GM21526 (cell line): ENCODE measurements around the gene FRMD1.
"Not testable (repeated sequence)": the region's sequence is repeated elsewhere in the genome, so short reads cannot be mapped to it uniquely, and the experiment has no call there.

Experiments
- ATAC-seq: cut with Tn5 transposase; IDR thresholded peaks from one replicate; pipeline ENCODE4 v1.9.1; 2021; ENCODE audit warnings: moderate library complexity; ENCODE audit not compliant: unreplicated experiment, low FRiP score

FRMD1 gene

GRCh38 chr6:168081858-168082546, 3.0 kb upstream of the FRMD1 start:
- no peak for ATAC-seq

DNA sequence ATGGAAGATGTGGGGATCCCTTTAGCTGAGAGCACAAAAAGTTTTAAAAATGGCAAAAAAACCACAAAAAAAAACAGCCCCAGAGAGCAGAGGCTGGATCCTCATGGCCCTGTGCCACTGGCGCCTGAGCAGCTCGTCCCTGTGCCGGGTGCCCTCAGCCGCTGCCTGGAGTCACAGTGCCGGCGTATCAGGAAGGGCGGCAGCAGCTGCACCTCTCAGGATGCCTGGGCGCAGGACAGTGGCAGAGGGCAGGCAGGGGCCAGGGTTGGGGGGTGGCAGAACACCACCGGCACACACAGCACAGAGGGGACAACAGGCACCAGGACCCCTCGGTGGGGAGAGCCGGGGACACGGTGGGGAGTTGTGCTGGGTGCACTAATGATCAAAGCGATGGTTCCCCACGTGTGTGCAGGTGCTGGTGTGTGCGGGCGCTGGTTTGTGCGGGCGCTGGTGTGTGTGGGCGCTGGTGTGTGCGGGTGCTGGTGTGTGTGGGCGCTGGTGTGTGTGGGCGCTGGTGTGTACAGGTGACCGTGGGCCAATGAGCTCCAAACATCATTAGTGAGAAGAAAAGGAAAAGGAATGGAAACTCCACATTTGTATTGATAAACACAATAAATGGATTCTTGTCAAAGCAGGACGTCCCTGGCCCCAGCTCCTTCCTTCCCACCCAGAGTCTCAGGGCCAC, 1.5 kb upstream of the FRMD1 start:
- ATAC-seq = no peak

DNA sequence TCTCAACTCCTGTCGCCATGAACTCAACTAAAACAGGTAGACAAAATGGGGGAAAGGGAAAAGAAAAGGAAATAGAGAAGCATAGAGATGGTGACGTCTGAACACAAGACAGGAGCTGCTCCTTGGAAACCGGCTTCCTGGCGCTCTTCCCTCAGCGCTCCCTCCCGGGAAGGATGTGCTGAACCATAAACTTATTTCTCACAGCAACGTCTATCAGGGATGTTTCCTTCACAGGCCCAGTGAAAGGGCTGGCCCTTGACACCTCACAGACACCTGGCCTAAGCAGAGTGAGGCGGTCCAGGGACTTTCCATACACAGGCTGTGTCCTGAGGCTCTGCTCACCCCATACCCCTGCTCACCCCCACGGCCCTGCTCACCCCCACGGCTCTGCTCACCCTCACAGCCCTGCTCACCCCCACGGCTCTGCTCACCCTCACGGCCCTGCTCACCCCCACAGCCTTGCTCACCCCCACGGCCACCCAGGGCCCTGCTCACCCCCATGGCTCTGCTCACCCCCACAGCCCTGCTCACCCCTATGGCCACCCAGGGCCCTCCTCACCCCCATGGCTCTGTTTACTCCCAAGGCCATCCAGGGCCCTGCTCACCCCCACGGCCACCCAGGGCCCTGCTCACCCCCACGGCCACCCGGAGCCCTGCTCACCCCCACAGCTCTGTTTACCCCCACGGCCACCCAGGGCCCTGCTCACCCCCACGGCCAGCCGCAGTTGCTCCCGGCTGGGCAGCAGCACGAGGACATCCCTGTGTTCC, 653 bp downstream of the FRMD1 start:
- no peak for ATAC-seq

GRCh38 chr6:168077401-168077800, 1.6 kb downstream of the FRMD1 start:
- ATAC-seq = not testable (repeated sequence)

- no peak for ATAC-seq
Observed at GRCh38 chr6:168075787-168076202, 3.2 kb downstream of the FRMD1 start.

DNA sequence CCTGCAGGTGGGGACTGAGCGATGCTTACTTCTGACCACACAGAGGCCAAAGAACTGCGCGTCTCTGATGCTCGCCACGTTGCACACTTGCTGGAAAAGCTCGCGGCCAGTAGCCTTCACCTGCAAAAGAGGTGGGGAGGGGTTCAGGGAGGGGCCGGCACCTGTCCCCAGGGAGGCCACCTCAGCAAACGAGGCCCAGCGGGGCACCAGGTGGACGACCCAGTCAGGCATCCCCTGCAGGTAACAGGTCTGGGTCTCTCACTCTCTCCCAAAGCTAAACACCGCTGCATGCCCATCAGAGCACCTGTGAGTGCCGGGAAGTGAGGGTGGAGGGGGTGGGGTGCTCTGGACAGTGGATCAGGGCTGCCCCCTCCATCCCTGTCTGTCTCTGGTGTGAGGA, 3.8 kb downstream of the FRMD1 start:
- ATAC-seq = no peak

GRCh38 chr6:168073937-168074730, 4.9 kb downstream of the FRMD1 start:
- ATAC-seq = no peak

DNA sequence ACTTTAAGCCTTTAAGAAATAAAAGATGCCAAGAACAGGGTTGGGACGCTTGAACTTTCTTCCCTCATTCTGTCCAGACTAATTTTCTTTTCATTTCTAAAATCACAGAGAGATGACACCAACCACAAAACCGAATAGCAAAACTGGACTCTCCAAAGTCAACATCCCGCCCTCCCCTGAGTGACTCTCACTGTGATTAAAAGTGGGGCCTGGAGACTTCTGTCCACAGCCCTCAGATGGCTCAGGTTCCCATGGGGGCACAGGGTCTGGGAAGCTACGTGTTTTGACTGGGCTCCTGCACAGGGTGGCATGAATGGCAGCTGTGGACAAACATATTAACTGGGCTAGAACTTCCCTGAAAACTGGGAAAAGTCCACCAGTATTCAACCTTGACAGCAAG, 6.3 kb downstream of the FRMD1 start:
- ATAC-seq = no peak

GRCh38 chr6:168072261-168072660, 6.8 kb downstream of the FRMD1 start:
- ATAC-seq = no peak

- no peak for ATAC-seq
Observed at GRCh38 chr6:168071620-168072019, 7.4 kb downstream of the FRMD1 start.

- ATAC-seq = no peak
Observed at GRCh38 chr6:168070804-168071203, 8.2 kb downstream of the FRMD1 start.

DNA sequence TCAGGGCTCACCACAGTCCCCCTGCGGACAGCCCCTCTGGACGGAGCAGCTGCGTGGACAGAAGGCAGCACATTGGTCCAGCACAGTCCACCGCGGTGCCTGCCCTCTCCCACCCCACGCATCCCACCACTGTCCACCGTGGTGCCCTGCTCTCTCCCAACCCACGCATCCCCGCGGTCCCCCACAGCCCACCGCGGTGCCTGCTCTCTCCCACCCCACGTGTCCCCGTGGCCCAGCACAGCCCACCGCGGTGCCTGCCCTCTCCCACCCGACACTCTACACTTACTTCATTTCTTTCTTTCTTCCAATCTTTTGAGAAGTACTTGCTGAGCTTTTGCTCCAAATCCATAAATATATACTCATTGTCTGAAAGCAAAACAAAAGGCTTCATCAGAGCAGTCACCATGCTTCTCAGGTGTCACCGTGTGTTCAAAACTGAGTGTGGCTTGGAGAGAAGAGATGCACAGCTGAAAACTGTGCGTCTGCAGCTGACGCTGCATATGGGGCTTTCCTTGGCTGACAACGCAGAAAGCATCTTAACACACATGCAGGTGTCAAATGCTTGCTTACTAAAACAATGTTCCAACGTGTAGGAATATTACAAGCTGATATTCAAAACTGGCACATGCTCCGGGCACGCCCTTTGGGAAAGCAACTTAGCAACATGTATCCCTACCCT, 11.8 kb downstream of the FRMD1 start:
- ATAC-seq = no peak

GRCh38 chr6:168064226-168064807, 14.7 kb downstream of the FRMD1 start:
- no peak for ATAC-seq

DNA sequence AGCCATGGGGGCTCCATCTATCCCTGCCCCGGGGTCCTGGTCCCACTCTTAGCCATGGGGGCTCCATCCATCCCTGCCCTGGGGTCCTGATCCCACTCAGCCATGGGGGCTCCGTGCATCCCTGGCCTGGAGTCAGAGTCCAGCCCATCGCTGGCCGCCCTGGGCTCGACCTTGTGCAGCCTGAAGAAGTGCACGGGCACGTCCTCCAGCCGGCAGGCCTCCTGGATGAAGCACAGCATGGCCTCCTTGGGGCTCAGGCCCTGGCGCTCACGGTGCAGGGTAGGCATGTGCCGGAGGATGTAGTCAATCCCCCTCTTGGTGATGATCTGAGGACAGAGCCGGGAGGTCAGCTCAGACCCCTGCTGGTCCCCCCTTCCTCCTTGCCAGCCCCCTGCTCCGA, 15.6 kb downstream of the FRMD1 start:
- ATAC-seq = no peak

DNA sequence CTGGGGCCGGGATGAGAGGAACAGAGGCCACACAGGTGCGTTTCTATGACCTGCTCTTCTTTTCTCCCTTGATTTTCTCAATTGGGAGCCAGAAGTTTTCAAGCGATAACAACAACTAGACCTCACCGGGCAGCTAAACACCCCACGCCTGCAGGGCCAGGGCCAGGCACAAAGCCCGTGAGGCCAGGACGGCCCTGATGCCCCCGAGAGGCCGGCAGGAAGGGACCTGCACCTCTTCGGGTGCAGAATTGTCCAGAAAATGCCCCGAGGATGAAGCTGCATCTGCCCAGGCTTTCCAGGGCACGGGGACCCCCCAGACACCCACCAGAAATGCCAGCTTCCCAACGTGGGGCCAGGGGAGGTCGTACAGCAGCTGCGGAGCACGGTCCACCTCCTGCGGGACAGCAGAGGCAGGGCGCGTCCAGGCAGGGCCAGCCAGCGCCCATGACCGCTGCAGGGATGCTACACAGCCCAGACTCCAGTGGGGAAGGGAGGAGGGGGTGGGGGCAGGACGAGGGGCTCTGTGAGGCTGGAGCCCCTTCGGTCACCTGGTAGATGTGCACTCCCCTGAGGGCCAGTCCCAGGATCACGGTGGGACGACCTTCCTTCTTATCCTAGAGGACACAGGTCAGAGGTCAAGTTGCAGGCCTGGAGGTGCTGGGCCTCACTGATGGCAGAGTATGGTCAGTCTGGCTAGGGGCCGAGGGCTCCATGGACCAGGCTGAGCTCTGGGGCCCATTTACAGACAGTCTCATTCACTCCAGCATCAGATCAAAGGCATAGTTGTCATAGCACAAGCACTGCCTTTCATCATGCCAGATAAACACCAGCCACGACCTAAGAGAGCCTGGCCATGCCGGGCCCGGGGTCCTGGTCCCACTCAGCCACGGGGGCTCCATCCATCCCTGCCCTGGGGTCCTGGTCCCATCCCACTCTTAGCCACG, 16.4 kb downstream of the FRMD1 start:
- no peak for ATAC-seq

DNA sequence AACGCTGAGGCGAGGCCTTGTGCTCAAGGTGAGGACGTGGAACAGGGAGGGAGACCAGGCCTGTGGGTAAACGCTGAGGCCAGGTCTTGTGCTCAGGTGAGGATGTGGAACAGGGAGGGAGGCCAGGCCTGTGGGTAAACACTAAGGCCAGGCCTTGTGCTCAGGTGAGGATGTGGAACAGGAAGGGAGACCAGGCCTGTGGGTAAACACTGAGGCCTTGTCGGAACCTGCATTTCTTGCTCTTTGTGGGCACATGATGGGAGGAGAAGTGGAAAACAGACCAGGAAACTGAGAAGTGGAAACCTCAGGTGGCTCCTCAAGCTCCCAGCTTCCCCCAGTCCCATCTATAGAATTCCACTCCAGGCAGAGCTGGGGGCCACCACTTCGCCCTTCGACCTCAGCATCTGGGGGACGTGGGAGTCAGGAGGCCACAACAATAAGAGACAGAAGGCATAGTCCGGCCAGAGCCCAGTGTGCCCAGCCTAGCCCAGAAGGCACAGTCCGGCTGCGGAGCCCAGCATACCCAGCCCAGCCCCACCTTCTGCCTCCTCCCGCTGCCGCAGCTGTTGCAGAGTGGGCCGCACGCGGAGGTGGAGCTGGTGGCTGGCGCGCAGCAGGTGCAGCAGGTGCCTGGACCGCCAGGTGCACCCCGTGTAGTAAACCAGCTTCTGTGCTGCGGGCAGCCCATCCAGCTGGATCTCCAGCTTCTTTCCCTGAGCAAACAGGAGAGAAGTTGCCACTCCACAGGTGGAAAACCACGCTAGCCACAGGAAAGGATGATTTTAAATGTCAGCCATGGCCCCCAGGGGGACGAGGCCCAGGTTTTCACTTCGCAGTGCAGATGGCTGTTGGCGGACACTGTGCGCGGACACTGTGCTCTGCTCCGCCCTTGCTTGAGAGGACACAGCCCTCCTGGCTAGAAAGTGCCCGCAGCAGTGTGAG, 17.5 kb downstream of the FRMD1 start:
- no peak for ATAC-seq

DNA sequence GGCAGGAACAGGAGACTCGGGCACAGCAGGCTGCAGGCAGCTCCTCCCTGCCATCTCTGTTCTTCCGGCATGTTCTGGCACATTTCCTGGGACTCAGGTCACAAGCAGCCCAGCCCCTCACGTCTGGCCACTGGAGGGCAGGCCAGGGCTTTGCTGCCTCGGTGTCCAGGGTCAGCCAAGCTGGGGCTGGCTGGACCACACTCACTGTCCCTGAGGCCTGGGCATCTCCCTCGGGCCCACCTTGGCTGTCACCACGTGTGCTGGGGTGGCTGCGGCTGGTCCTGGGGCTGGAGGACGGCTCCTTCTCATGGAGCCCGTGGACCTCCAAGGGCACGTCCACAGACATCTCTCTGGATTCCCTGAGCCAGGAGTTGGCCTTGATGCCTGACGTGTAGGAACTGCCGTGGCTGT, 18.5 kb downstream of the FRMD1 start:
- no peak for ATAC-seq
